Lower leg skin (tissue), 3 donors: Measurements from ENCODE around the gene FHOD3.

Experiments
- CTCF ChIP-seq, 3 donors: fragments of 450-650 bp; IDR thresholded peaks; one replicate each; pipeline ENCODE4 v1.5.1; 2016; ENCODE audit warnings: antibody characterized with exemption in 3 of 3, mild to moderate bottlenecking in 3 of 3, moderate library complexity in 2 of 3
- POLR2A ChIP-seq, 2 donors: fragments of 450-650 bp; IDR thresholded peaks; one replicate each; pipeline ENCODE4 v1.6.1; 2016 to 2017; ENCODE audit warnings: antibody characterized with exemption in 2 of 2, mild to moderate bottlenecking in 1 of 2, moderate library complexity in 1 of 2

DNA sequence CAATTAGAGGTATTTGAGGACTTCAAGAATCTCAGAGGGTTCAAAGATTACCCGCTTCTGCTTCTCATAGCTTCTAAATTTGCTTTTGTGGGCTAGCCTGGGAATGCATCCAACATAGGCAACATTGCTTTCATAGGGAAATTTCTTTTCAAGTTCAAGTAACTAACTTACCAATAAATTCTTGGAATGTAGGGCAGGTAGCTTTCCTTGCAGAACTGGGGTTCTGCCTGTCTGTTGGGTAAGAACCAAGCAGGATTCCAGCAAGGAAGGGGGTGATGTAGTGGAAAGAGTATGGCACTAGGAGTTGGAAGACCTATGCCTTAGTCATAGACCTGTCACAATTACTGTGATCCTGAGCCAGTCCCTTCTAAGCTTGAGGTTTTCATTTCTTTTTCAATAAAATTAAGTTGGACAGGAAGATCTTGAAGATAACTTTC lies 164.1 kb downstream of the FHOD3 start:
- TF ChIP-seq CTCF (IDR thresholded peaks at IDR 0.05) (no peak), POLR2A (IDR thresholded peaks at IDR 0.05) (no peak)
